Nephron progenitor cell (in vitro differentiated cells): ENCODE data around the gene ENOX1.
A peak's percentile ranks its signal among the peaks of the same experiment; 100 is the strongest.

Source experiments
- DNase-seq: peaks from one replicate; pipeline ENCODE4 v3.0.0; 2021
- H3K27ac Mint-ChIP-seq: 2 replicates; pipeline ENCODE4 v1.8.0; 2021; ENCODE audit warnings: mild to moderate bottlenecking, moderate library complexity, mixed read lengths
- H3K27me3 Mint-ChIP-seq: 2 replicates; pipeline ENCODE4 v1.8.0; 2021; ENCODE audit warnings: mild to moderate bottlenecking, low read depth, mixed read lengths; ENCODE audit not compliant: poor library complexity
- H3K36me3 Mint-ChIP-seq: 2 replicates; pipeline ENCODE4 v1.8.0; 2021; ENCODE audit warnings: low read depth, mixed read lengths
- H3K4me1 Mint-ChIP-seq: 2 replicates; pipeline ENCODE4 v1.8.0; 2021; ENCODE audit warnings: mixed read lengths
- H3K4me3 Mint-ChIP-seq: 2 replicates; pipeline ENCODE4 v1.8.0; 2021; ENCODE audit warnings: mild to moderate bottlenecking, moderate library complexity, mixed read lengths
- H3K9me3 Mint-ChIP-seq: 2 replicates; pipeline ENCODE4 v1.8.0; 2021; ENCODE audit warnings: mild to moderate bottlenecking, moderate library complexity, mixed read lengths
- CTCF ChIP-seq: fragments of 200-600 bp; sonication (generic); IDR thresholded peaks from 2 replicates; pipeline ENCODE4 v1.5.0; 2021; ENCODE audit warnings: antibody characterized with exemption

ENOX1 gene

GRCh38 chr13:43520351-43520750, 266.4 kb downstream of the ENOX1 start:
- TF ChIP-seq CTCF = no peak
- no peak for DNase-seq
- H3K4me1 Mint-ChIP-seq = peaks cover 22% of the 10 kb centered on the region
- no peak overlapping the region for H3K4me3 Mint-ChIP-seq
- H3K27me3 Mint-ChIP-seq = peaks cover 13% of the 10 kb centered on the region
- no peaks in the 10 kb centered on the region for H3K9me3 Mint-ChIP-seq
- H3K27ac Mint-ChIP-seq = peak overlapping the region; percentile 33
- no peaks in the 10 kb centered on the region for H3K36me3 Mint-ChIP-seq

GRCh38 chr13:43518833-43519232, 267.9 kb downstream of the ENOX1 start:
- Mint-ChIP-seq H3K36me3 (no peaks in the 10 kb centered on the region), H3K4me1 (peaks cover 22% of the 10 kb centered on the region), H3K9me3 (no peaks in the 10 kb centered on the region), H3K4me3 (no peak overlapping the region), H3K27ac (no peak overlapping the region), H3K27me3 (peaks cover 11% of the 10 kb centered on the region)
- TF ChIP-seq CTCF = no peak
- no peak for DNase-seq

- no peak for TF ChIP-seq CTCF
- H3K4me3 Mint-ChIP-seq = no peak overlapping the region
- peak overlapping the region; percentile 89 for H3K27ac Mint-ChIP-seq
- DNase-seq = no peak
- H3K9me3 Mint-ChIP-seq = no peaks in the 10 kb centered on the region
- no peaks in the 10 kb centered on the region for H3K36me3 Mint-ChIP-seq
- H3K4me1 Mint-ChIP-seq = peaks cover 22% of the 10 kb centered on the region
- H3K27me3 Mint-ChIP-seq = peaks cover 11% of the 10 kb centered on the region
These were observed 270.4 kb downstream of the ENOX1 start for GRCh38 chr13:43516401-43516833.

GRCh38 chr13:43515531-43515930, 271.2 kb downstream of the ENOX1 start:
- no peak for TF ChIP-seq CTCF
- Mint-ChIP-seq H3K9me3 (no peaks in the 10 kb centered on the region), H3K4me1 (peaks cover 19% of the 10 kb centered on the region), H3K27ac (peak overlapping the region; percentile 19), H3K27me3 (peaks cover 13% of the 10 kb centered on the region), H3K4me3 (no peak overlapping the region), H3K36me3 (no peaks in the 10 kb centered on the region)
- DNase-seq = no peak

GRCh38 chr13:43514311-43514710, 272.5 kb downstream of the ENOX1 start:
- no peak for DNase-seq
- H3K9me3 Mint-ChIP-seq = no peaks in the 10 kb centered on the region
- no peak overlapping the region for H3K4me3 Mint-ChIP-seq
- H3K36me3 Mint-ChIP-seq = no peaks in the 10 kb centered on the region
- H3K27me3 Mint-ChIP-seq = peaks cover 10% of the 10 kb centered on the region
- peaks cover 16% of the 10 kb centered on the region for H3K4me1 Mint-ChIP-seq
- TF ChIP-seq CTCF = no peak
- H3K27ac Mint-ChIP-seq = no peak overlapping the region

GRCh38 chr13:43512221-43512620, 274.6 kb downstream of the ENOX1 start:
- no peak overlapping the region for H3K4me3 Mint-ChIP-seq
- no peak overlapping the region for H3K27ac Mint-ChIP-seq
- DNase-seq = no peak
- peaks cover 8% of the 10 kb centered on the region for H3K27me3 Mint-ChIP-seq
- H3K9me3 Mint-ChIP-seq = no peaks in the 10 kb centered on the region
- no peaks in the 10 kb centered on the region for H3K36me3 Mint-ChIP-seq
- TF ChIP-seq CTCF = no peak
- peaks cover 16% of the 10 kb centered on the region for H3K4me1 Mint-ChIP-seq
